Esophagus (tissue), 2 donors: Measurements from ENCODE around the gene LMO7. TPM values are rescaled to one million over a fixed set of nuclear protein-coding genes. Genes with fewer than 3 reads are reported as not detected.
"Not testable (repeated sequence)": the region's sequence is repeated elsewhere in the genome, so short reads cannot be mapped to it uniquely, and the experiment has no call there.

Experiments used
- H3K27ac ChIP-seq, 2 donors: one replicate each; pipeline ENCODE4 v1.5.1; 2013; ENCODE audit warnings: low read depth in 2 of 2, mild to moderate bottlenecking in 2 of 2, inconsistent platforms in 1 of 2, low read length in 1 of 2, moderate library complexity in 1 of 2
- H3K27me3 ChIP-seq, 2 donors: one replicate each; pipeline ENCODE4 v1.6.1; 2013; ENCODE audit warnings: low read length in 2 of 2, control low read depth in 1 of 2, mild to moderate bottlenecking in 1 of 2; ENCODE audit not compliant: insufficient read depth in 2 of 2, control insufficient read depth in 1 of 2
- H3K36me3 ChIP-seq, 2 donors: one replicate each; pipeline ENCODE4 v1.6.1; 2013; ENCODE audit warnings: low read length in 1 of 2; ENCODE audit not compliant: control insufficient read depth in 2 of 2, insufficient read depth in 2 of 2
- H3K4me1 ChIP-seq, 2 donors: one replicate each; pipeline ENCODE4 v1.6.1; 2013; ENCODE audit warnings: low read length in 1 of 2; ENCODE audit not compliant: control insufficient read depth in 2 of 2, insufficient read depth in 2 of 2
- H3K4me3 ChIP-seq, 2 donors: one replicate each; pipeline ENCODE4 v1.5.1; 2013; ENCODE audit warnings: low read length in 2 of 2, mild to moderate bottlenecking in 2 of 2, low read depth in 1 of 2, moderate library complexity in 1 of 2
- H3K9me3 ChIP-seq, 2 donors: one replicate each; pipeline ENCODE4 v1.6.1; 2013; ENCODE audit warnings: mild to moderate bottlenecking in 2 of 2, low read depth in 1 of 2, low read length in 1 of 2, moderate library complexity in 1 of 2; ENCODE audit not compliant: control insufficient read depth in 2 of 2, insufficient read depth in 1 of 2
- WGBS, 2 donors: extraction: QIAGEN DNeasy Blood & Tissue Kit; methylation state at CpG; one replicate each; pipeline ENCODE4 v1.1.7; 2013; 5-methylcytosine and 5-hydroxymethylcytosine counted together
- polyA plus RNA-seq, 2 donors: library from polyadenylated mRNA; stranded (reverse); fragments of 200-250 nt; gene quantifications; one replicate each; pipeline ENCODE4 v1.2.3, GENCODE V29; 2013
- donor health status: healthy with polysubstance abuse.
- donor health status: Bipolar disorder and iron deficiency.

LMO7 gene
- polyA plus RNA-seq, 2 donors: 115 to 253 TPM

GRCh38 chr13:75723901-75724300 is 87.8 kb downstream of the LMO7 start:
- H3K9me3 ChIP-seq: no peaks in the 10 kb centered on the region
- no peaks in the 10 kb centered on the region for H3K27me3 ChIP-seq
- H3K36me3 ChIP-seq: no peaks in the 10 kb centered on the region
- no peaks in the 10 kb centered on the region for H3K4me1 ChIP-seq
- no peak overlapping the region for H3K4me3 ChIP-seq
- H3K27ac ChIP-seq: peak overlapping the region; percentile 60 to 69

- Histone ChIP-seq H3K27me3 (no peaks in the 10 kb centered on the region), H3K4me3 (no peak overlapping the region), H3K36me3 (no peaks in the 10 kb centered on the region), H3K27ac (no peak overlapping the region), H3K4me1 (no peaks in the 10 kb centered on the region), H3K9me3 (no peaks in the 10 kb centered on the region)
- WGBS, 2 donors: 35 to 40% methylated on average over 3 of the region's 3 CpGs
Measured at GRCh38 chr13:75724752-75725517, 88.8 kb downstream of the LMO7 start.

- H3K4me3 ChIP-seq: no peak overlapping the region
- no peak overlapping the region for H3K27ac ChIP-seq
- H3K27me3 ChIP-seq: no peaks in the 10 kb centered on the region
- H3K36me3 ChIP-seq: no peaks in the 10 kb centered on the region
- no peaks in the 10 kb centered on the region for H3K4me1 ChIP-seq
- H3K9me3 ChIP-seq: no peaks in the 10 kb centered on the region
Measured at GRCh38 chr13:75725736-75726135, 89.6 kb downstream of the LMO7 start.

GRCh38 chr13:75726306-75726705 is 90.2 kb downstream of the LMO7 start:
- Histone ChIP-seq H3K36me3 (no peaks in the 10 kb centered on the region), H3K27ac (no peak overlapping the region), H3K4me3 (no peak overlapping the region), H3K9me3 (no peaks in the 10 kb centered on the region), H3K27me3 (no peaks in the 10 kb centered on the region), H3K4me1 (no peaks in the 10 kb centered on the region)
- WGBS, 2 donors: 74 to 82% methylated on average over 2 of the region's 2 CpGs

GRCh38 chr13:75733113-75733512 is 97.0 kb downstream of the LMO7 start:
- H3K4me3 ChIP-seq, H3K27me3 ChIP-seq, H3K27ac ChIP-seq, H3K4me1 ChIP-seq, H3K36me3 ChIP-seq, H3K9me3 ChIP-seq: not testable (repeated sequence)
- WGBS, 2 donors: 88 to 95% methylated on average over 4 to 11 of the region's 11 CpGs

- 71 to 82% methylated on average over 3 of the region's 3 CpGs for WGBS, 2 donors
- no peak overlapping the region for H3K4me3 ChIP-seq
- H3K27ac ChIP-seq: no peak overlapping the region
- H3K36me3 ChIP-seq: no peaks in the 10 kb centered on the region
- H3K4me1 ChIP-seq: no peaks in the 10 kb centered on the region
- H3K27me3 ChIP-seq: no peaks in the 10 kb centered on the region
- H3K9me3 ChIP-seq: no peaks in the 10 kb centered on the region
Measured at GRCh38 chr13:75736173-75736572, 100.0 kb downstream of the LMO7 start.

- H3K27me3 ChIP-seq: no peaks in the 10 kb centered on the region
Measured at GRCh38 chr13:75738841-75739240, 102.7 kb downstream of the LMO7 start.

GRCh38 chr13:75739244-75739868 is 103.2 kb downstream of the LMO7 start:
- H3K9me3 ChIP-seq: no peaks in the 10 kb centered on the region
- H3K4me1 ChIP-seq: no peaks in the 10 kb centered on the region
- H3K4me3 ChIP-seq: no peak overlapping the region
- 63 to 64% methylated on average over 2 of the region's 2 CpGs for WGBS, 2 donors
- no peaks in the 10 kb centered on the region for H3K27me3 ChIP-seq
- H3K27ac ChIP-seq: no peak overlapping the region
- no peaks in the 10 kb centered on the region for H3K36me3 ChIP-seq

More at GRCh38 chr13:75738841-75739240, 102.7 kb downstream of the LMO7 start:
- H3K4me3 ChIP-seq: no peak overlapping the region
- H3K9me3 ChIP-seq: no peaks in the 10 kb centered on the region
- H3K36me3 ChIP-seq: no peaks in the 10 kb centered on the region
- no peaks in the 10 kb centered on the region for H3K4me1 ChIP-seq
- WGBS, 2 donors: 76 to 84% methylated on average over 1 of the region's 1 CpG
- H3K27ac ChIP-seq: no peak overlapping the region

- Histone ChIP-seq H3K36me3 (no peaks in the 10 kb centered on the region), H3K4me3 (no peak overlapping the region), H3K27me3 (no peaks in the 10 kb centered on the region), H3K4me1 (no peaks in the 10 kb centered on the region), H3K27ac (no peak overlapping the region), H3K9me3 (no peaks in the 10 kb centered on the region)
- 93 to 95% methylated on average over 4 of the region's 4 CpGs for WGBS, 2 donors
Measured at GRCh38 chr13:75740031-75740430, 103.9 kb downstream of the LMO7 start.

- not testable (repeated sequence) for H3K36me3 ChIP-seq
- 92 to 98% methylated on average over 1 of the region's 1 CpG for WGBS, 2 donors
Measured at GRCh38 chr13:75743072-75743471, 106.9 kb downstream of the LMO7 start.

More at GRCh38 chr13:75743072-75743471, 106.9 kb downstream of the LMO7 start:
- not testable (repeated sequence) for H3K4me3 ChIP-seq, H3K9me3 ChIP-seq, H3K27me3 ChIP-seq, H3K27ac ChIP-seq, H3K4me1 ChIP-seq
